ENCODE data around the gene OR10H4.

The OR10H4 gene

GRCh38 chr19:15913384-15913783, 35.4 kb upstream of the OR10H4 start:
- no peaks in the 10 kb centered on the region for H3K4me1 ChIP-seq (ENCODE audit: insufficient read depth, low read length)
- no peak overlapping the region for H3K9ac ChIP-seq (ENCODE audit: low read depth, low read length)
- peaks cover 5% of the 10 kb centered on the region for H3K27me3 ChIP-seq (ENCODE audit: insufficient read depth, low read length, poor library complexity)
- H3K4me2 ChIP-seq (ENCODE audit: insufficient read depth, low read length): no peak overlapping the region
- H4K20me1 ChIP-seq (ENCODE audit: insufficient read depth, low read length): no peaks in the 10 kb centered on the region
- DNase-seq: no peak
- TF ChIP-seq EZH2 (IDR thresholded peaks at IDR 0.05; ENCODE audit: borderline replicate concordance, low read depth, low read length, severe bottlenecking) (no peak), CTCF (IDR thresholded peaks at IDR 0.05; ENCODE audit: borderline replicate concordance, extremely low read depth, low read length, poor library complexity, severe bottlenecking) (no peak)
- no peak for ATAC-seq (ENCODE audit: insufficient read depth, low read depth)
- no peak overlapping the region for H3K27ac ChIP-seq (ENCODE audit: low read length)
- no peaks in the 10 kb centered on the region for H3K79me2 ChIP-seq (ENCODE audit: insufficient read depth, low read length)
- no peak overlapping the region for H3K4me3 ChIP-seq (ENCODE audit: low read depth in 1 of 2, low read length in 2 of 2)
- peaks cover 4% of the 10 kb centered on the region for H3K9me3 ChIP-seq (ENCODE audit: insufficient read depth, low read length, severe bottlenecking)
- H2AFZ ChIP-seq (ENCODE audit: low read depth, low read length): no peak overlapping the region
- no peaks in the 10 kb centered on the region for H3K36me3 ChIP-seq (ENCODE audit: insufficient read depth, low read length)

- DNase-seq (no peak), ATAC-seq (ENCODE audit: insufficient read depth, low read depth) (no peak)
- H3K9me3 ChIP-seq (ENCODE audit: insufficient read depth, low read length, severe bottlenecking): peaks cover 4% of the 10 kb centered on the region
- H3K79me2 ChIP-seq (ENCODE audit: insufficient read depth, low read length): no peaks in the 10 kb centered on the region
- no peak overlapping the region for H3K4me3 ChIP-seq (ENCODE audit: low read depth in 1 of 2, low read length in 2 of 2)
- no peaks in the 10 kb centered on the region for H3K36me3 ChIP-seq (ENCODE audit: insufficient read depth, low read length)
- H4K20me1 ChIP-seq (ENCODE audit: insufficient read depth, low read length): no peaks in the 10 kb centered on the region
- H3K27ac ChIP-seq (ENCODE audit: low read length): no peak overlapping the region
- no peak for TF ChIP-seq CTCF (IDR thresholded peaks at IDR 0.05; ENCODE audit: borderline replicate concordance, extremely low read depth, low read length, poor library complexity, severe bottlenecking)
- no peak for TF ChIP-seq EZH2 (IDR thresholded peaks at IDR 0.05; ENCODE audit: borderline replicate concordance, low read depth, low read length, severe bottlenecking)
- no peak overlapping the region for H2AFZ ChIP-seq (ENCODE audit: low read depth, low read length)
- H3K27me3 ChIP-seq (ENCODE audit: insufficient read depth, low read length, poor library complexity): peaks cover 5% of the 10 kb centered on the region
- no peak overlapping the region for H3K4me2 ChIP-seq (ENCODE audit: insufficient read depth, low read length)
- no peak overlapping the region for H3K9ac ChIP-seq (ENCODE audit: low read depth, low read length)
- H3K4me1 ChIP-seq (ENCODE audit: insufficient read depth, low read length): no peaks in the 10 kb centered on the region
These were observed 35.0 kb upstream of the OR10H4 start for GRCh38 chr19:15913830-15914229.

- no peak overlapping the region for H3K4me3 ChIP-seq (ENCODE audit: low read depth in 1 of 2, low read length in 2 of 2)
- H2AFZ ChIP-seq (ENCODE audit: low read depth, low read length): no peak overlapping the region
- H3K36me3 ChIP-seq (ENCODE audit: insufficient read depth, low read length): no peaks in the 10 kb centered on the region
- H3K9ac ChIP-seq (ENCODE audit: low read depth, low read length): no peak overlapping the region
- peaks cover 4% of the 10 kb centered on the region for H3K9me3 ChIP-seq (ENCODE audit: insufficient read depth, low read length, severe bottlenecking)
- H3K4me1 ChIP-seq (ENCODE audit: insufficient read depth, low read length): no peaks in the 10 kb centered on the region
- H3K27me3 ChIP-seq (ENCODE audit: insufficient read depth, low read length, poor library complexity): peaks cover 5% of the 10 kb centered on the region
- no peaks in the 10 kb centered on the region for H4K20me1 ChIP-seq (ENCODE audit: insufficient read depth, low read length)
- no peaks in the 10 kb centered on the region for H3K79me2 ChIP-seq (ENCODE audit: insufficient read depth, low read length)
- TF ChIP-seq CTCF (IDR thresholded peaks at IDR 0.05; ENCODE audit: borderline replicate concordance, extremely low read depth, low read length, poor library complexity, severe bottlenecking): no peak
- no peak for TF ChIP-seq EZH2 (IDR thresholded peaks at IDR 0.05; ENCODE audit: borderline replicate concordance, low read depth, low read length, severe bottlenecking)
- H3K27ac ChIP-seq (ENCODE audit: low read length): no peak overlapping the region
- DNase-seq (no peak), ATAC-seq (ENCODE audit: insufficient read depth, low read depth) (no peak)
- no peak overlapping the region for H3K4me2 ChIP-seq (ENCODE audit: insufficient read depth, low read length)
These were observed 33.7 kb upstream of the OR10H4 start for GRCh38 chr19:15915109-15915508.

- H3K4me1 ChIP-seq (ENCODE audit: insufficient read depth, low read length): no peaks in the 10 kb centered on the region
- no peak overlapping the region for H3K4me2 ChIP-seq (ENCODE audit: insufficient read depth, low read length)
- H2AFZ ChIP-seq (ENCODE audit: low read depth, low read length): no peak overlapping the region
- H3K36me3 ChIP-seq (ENCODE audit: insufficient read depth, low read length): no peaks in the 10 kb centered on the region
- H3K9ac ChIP-seq (ENCODE audit: low read depth, low read length): no peak overlapping the region
- peaks cover 4% of the 10 kb centered on the region for H3K9me3 ChIP-seq (ENCODE audit: insufficient read depth, low read length, severe bottlenecking)
- no peak overlapping the region for H3K4me3 ChIP-seq (ENCODE audit: low read depth in 1 of 2, low read length in 2 of 2)
- no peak for ATAC-seq (ENCODE audit: insufficient read depth, low read depth)
- H3K79me2 ChIP-seq (ENCODE audit: insufficient read depth, low read length): no peaks in the 10 kb centered on the region
- no peaks in the 10 kb centered on the region for H3K27me3 ChIP-seq (ENCODE audit: insufficient read depth, low read length, poor library complexity)
- no peak overlapping the region for H3K27ac ChIP-seq (ENCODE audit: low read length)
- TF ChIP-seq CTCF (IDR thresholded peaks at IDR 0.05; ENCODE audit: borderline replicate concordance, extremely low read depth, low read length, poor library complexity, severe bottlenecking) (no peak), EZH2 (IDR thresholded peaks at IDR 0.05; ENCODE audit: borderline replicate concordance, low read depth, low read length, severe bottlenecking) (no peak)
- no peak for DNase-seq
- H4K20me1 ChIP-seq (ENCODE audit: insufficient read depth, low read length): no peaks in the 10 kb centered on the region
These were observed 29.6 kb upstream of the OR10H4 start for GRCh38 chr19:15919243-15919642.

Data from DND-41 (cell line).